MCF 10A (cell line): Measurements from ENCODE around the gene KCNJ10. TPM values are rescaled to one million over a fixed set of nuclear protein-coding genes. Genes with fewer than 3 reads are reported as not detected.
"Not testable (repeated sequence)": the region's sequence is repeated elsewhere in the genome, so short reads cannot be mapped to it uniquely, and the experiment has no call there.

Experiments used
- BruUV-seq: library from RNA; stranded (reverse); fragments of 400-500 nt; replicated peaks from 2 replicates; lab custom pipeline; 2021; lab: Mats Ljungman, UMichigan
- CTCF ChIA-PET: fragments of 300-600 bp; sonication (Branson Sonifier 250); formaldehyde crosslinking; extraction: SDS; loops from one replicate; lab custom pipeline; 2021; ENCODE audit warnings: antibody characterized with exemption, inconsistent platforms; lab: Yijun Ruan, JAX
- POLR2A ChIA-PET: fragments of 300-600, 350-650 bp; sonication (Branson Sonifier 250); formaldehyde crosslinking; extraction: SDS; loops from one replicate; lab custom pipeline; 2020; ENCODE audit warnings: antibody characterized with exemption, inconsistent platforms; lab: Yijun Ruan, JAX
- DNase-seq: peaks from one replicate; pipeline ENCODE4 v3.0.0-alpha.2; 2018; ENCODE audit not compliant: unreplicated experiment
- H3K27ac Mint-ChIP-seq: one replicate; pipeline ENCODE4 v1.8.0; 2022; ENCODE audit warnings: mild to moderate bottlenecking, low read depth, mixed read lengths; ENCODE audit not compliant: unreplicated experiment
- H3K27me3 Mint-ChIP-seq: one replicate; pipeline ENCODE4 v1.8.0; 2022; ENCODE audit warnings: mixed read lengths; ENCODE audit not compliant: insufficient read depth, unreplicated experiment
- H3K36me3 Mint-ChIP-seq: one replicate; pipeline ENCODE4 v1.8.0; 2022; ENCODE audit warnings: mild to moderate bottlenecking, moderate library complexity, mixed read lengths; ENCODE audit not compliant: insufficient read depth, unreplicated experiment
- H3K4me1 Mint-ChIP-seq: one replicate; pipeline ENCODE4 v1.8.0; 2022; ENCODE audit warnings: mixed read lengths; ENCODE audit not compliant: insufficient read depth, unreplicated experiment
- H3K4me3 Mint-ChIP-seq: one replicate; pipeline ENCODE4 v1.8.0; 2022; ENCODE audit warnings: mild to moderate bottlenecking, moderate library complexity, mixed read lengths; ENCODE audit not compliant: unreplicated experiment
- H3K9me3 Mint-ChIP-seq: one replicate; pipeline ENCODE4 v1.8.0; 2022; ENCODE audit warnings: mixed read lengths; ENCODE audit not compliant: unreplicated experiment
- intact Hi-C: fragments of 100-400 bp; cut with micrococcal nuclease; formaldehyde crosslinking; loops from 2 replicates; pipeline ENCODE4 v1.14.1; 2022
- total RNA-seq: library from RNA; stranded (reverse); gene quantifications from 2 replicates; pipeline ENCODE4 v1.2.3, GENCODE V29; 2022
- TF ChIP-seq, protein P1 (sequence below): fragments of 200-600 bp; IDR thresholded peaks from one replicate; pipeline ENCODE4 v1.8.0; 2022; ENCODE audit warnings: antibody characterized with exemption, mild to moderate bottlenecking; ENCODE audit not compliant: unreplicated experiment

The KCNJ10 gene
- total RNA-seq, 1 experiment from 2014 or later, result not detected

DNA sequence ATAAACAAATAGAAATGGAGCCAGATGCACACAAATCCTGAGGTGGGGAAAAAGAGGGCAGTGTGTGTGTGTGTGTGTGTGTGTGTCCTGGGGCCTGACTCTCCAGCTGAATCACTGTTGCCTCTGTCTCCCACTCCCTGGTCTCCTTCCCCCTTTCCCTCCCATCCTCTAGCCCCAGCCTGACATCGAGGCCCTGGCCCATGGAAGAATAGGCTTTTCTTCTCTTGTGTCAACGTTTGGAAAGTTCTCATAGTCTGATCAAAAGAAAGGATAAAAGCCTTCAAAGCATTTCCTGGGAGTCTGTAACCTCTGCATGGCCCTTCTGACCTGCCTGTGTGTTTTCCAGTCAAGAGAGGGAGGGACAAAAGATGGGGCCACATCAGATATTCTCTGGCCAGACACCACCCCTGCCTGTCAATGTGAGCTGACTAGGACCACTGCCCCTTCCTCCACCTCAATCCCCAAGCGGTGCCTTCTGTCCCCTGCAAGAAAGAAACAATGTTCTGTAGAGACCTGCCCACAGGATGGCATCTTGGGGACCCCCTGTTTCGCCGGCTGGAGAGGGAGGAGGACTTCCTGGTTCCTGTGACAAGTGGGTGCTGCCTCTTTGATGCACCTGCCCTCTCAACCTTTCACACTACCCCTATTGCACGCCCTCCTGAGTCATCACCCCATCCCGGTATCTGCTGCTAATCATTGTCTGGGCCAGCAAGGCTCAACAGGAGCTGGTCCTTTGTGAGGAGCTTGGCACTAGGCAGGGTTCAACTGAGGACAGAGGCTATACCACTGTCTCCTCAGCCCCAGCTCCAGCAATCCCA lies 16.2 kb downstream of the KCNJ10 start:
- POLR2A ChIA-PET, result interaction anchor here (0.5 to 1.0 kb wide), 2 partner anchors 21 to 106 kb away, joined by 3 read pairs; no protein-coding TSS in a partner anchor
- H3K9me3 Mint-ChIP-seq, result no peaks in the 10 kb centered on the region
- H3K4me3 Mint-ChIP-seq, result no peak overlapping the region
- DNase-seq, result no peak
- TF ChIP-seq, protein P1, sequence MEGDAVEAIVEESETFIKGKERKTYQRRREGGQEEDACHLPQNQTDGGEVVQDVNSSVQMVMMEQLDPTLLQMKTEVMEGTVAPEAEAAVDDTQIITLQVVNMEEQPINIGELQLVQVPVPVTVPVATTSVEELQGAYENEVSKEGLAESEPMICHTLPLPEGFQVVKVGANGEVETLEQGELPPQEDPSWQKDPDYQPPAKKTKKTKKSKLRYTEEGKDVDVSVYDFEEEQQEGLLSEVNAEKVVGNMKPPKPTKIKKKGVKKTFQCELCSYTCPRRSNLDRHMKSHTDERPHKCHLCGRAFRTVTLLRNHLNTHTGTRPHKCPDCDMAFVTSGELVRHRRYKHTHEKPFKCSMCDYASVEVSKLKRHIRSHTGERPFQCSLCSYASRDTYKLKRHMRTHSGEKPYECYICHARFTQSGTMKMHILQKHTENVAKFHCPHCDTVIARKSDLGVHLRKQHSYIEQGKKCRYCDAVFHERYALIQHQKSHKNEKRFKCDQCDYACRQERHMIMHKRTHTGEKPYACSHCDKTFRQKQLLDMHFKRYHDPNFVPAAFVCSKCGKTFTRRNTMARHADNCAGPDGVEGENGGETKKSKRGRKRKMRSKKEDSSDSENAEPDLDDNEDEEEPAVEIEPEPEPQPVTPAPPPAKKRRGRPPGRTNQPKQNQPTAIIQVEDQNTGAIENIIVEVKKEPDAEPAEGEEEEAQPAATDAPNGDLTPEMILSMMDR, result no peak
- no peak overlapping the region for H3K27ac Mint-ChIP-seq
- BruUV-seq, result no TSS peak
- H3K4me1 Mint-ChIP-seq, result peaks cover 6% of the 10 kb centered on the region
- H3K27me3 Mint-ChIP-seq, result peaks cover 96% of the 10 kb centered on the region
- intact Hi-C loops, result no loop called here
- H3K36me3 Mint-ChIP-seq, result peaks cover 6% of the 10 kb centered on the region
- CTCF ChIA-PET, result interaction anchor here (0.7 to 49.6 kb wide), 5 partner anchors 7 to 278 kb away, joined by 3 to 1546 read pairs (median 4); partner anchors contain the start of genes IGSF8, KCNJ10 and KCNJ9

DNA sequence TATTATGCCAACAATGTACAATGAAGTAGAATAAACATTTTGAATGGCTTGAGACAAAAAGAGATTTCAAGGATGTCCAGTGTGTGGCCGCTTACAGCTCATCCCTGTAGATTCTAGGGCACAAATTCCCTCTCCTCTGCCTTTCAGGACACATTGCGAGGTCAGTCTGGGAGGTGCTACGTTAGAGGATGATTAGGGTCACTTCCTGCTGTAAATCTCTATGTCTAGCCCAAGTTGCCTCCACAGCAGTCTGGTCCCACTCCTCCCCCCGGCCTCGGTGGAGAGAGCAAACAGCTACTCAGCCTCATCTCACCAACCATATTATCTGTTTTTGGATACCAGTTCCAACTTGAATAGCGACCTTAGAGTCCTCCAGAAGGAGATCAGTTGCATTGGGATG lies 17.0 kb downstream of the KCNJ10 start:
- no TSS peak for BruUV-seq
- H3K4me1 Mint-ChIP-seq, result peaks cover 10% of the 10 kb centered on the region
- H3K9me3 Mint-ChIP-seq, result no peaks in the 10 kb centered on the region
- intact Hi-C loops, result no loop called here
- CTCF ChIA-PET, result interaction anchor here (0.6 to 49.6 kb wide), 3 partner anchors 28 to 263 kb away, joined by 3 to 1546 read pairs (median 4); partner anchors contain the start of genes IGSF8, KCNJ10 and KCNJ9
- no peak for DNase-seq
- POLR2A ChIA-PET, result interaction anchor here (1.4 kb wide), 1 partner anchor 22 kb away, joined by 4 read pairs; no protein-coding TSS in a partner anchor
- TF ChIP-seq, protein P1, result no peak
- no peak overlapping the region for H3K4me3 Mint-ChIP-seq
- H3K36me3 Mint-ChIP-seq, result peaks cover 6% of the 10 kb centered on the region
- H3K27ac Mint-ChIP-seq, result no peak overlapping the region
- peaks cover 96% of the 10 kb centered on the region for H3K27me3 Mint-ChIP-seq

DNA sequence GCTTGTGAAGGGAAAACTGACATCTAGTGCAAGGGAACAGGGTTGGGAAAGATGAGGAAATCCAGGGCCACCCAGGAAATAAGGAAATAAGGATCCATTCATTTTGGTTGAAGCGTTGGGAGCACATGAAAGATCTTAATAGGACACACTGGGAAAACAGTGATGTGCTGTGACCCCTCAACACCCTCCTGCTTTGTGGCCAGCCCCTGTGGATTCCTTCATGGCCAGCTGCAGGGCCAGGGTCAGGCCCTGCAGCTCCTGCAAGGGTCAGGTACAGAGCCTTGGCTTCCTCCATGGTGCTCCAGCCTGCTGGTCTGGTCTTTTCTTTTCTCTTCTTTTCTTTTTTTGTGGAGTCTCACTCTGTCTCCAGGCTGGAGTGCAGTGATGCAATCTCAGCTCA lies 19.3 kb downstream of the KCNJ10 start:
- intact Hi-C loops, result no loop called here
- peaks cover 93% of the 10 kb centered on the region for H3K27me3 Mint-ChIP-seq
- ChIA-PET CTCF (interaction anchor here (0.6 to 49.6 kb wide), 9 partner anchors 9 to 1942 kb away, joined by 3 to 1546 read pairs (median 3); partner anchors contain the start of genes IGSF8, KCNJ10 and KCNJ9), POLR2A (interaction anchor here (0.6 to 1.4 kb wide), 3 partner anchors 18 to 27 kb away, joined by 3 to 7 read pairs (median 4); partner anchors contain the start of gene PIGM)
- no TSS peak for BruUV-seq
- no peak for DNase-seq
- H3K4me1 Mint-ChIP-seq, result peaks cover 18% of the 10 kb centered on the region
- H3K36me3 Mint-ChIP-seq, result peaks cover under 1% of the 10 kb centered on the region
- TF ChIP-seq, protein P1, result no peak
- no peaks in the 10 kb centered on the region for H3K9me3 Mint-ChIP-seq
- H3K4me3 Mint-ChIP-seq, result no peak overlapping the region
- no peak overlapping the region for H3K27ac Mint-ChIP-seq

DNA sequence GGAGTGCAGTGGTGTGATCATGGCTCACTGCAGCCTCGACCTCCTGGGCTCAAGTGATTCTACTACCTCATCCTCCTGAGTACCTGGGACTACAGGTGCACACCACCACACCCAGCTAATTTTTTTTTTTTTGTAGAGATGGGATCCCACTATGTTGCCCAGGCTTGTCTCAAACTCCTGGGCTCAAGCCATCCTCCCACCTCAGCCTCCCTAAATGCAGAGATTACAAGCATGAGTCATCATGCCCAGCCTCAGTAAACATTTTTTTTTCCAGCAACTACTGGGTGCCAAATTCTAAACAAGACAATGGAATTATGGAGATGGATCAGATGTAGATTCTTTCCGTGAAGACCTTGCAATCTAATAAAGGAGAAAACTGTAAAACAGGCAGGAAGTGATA lies 19.8 kb downstream of the KCNJ10 start:
- intact Hi-C loops, H3K36me3 Mint-ChIP-seq, BruUV-seq, H3K9me3 Mint-ChIP-seq, H3K4me3 Mint-ChIP-seq, H3K27ac Mint-ChIP-seq: not testable (repeated sequence)
- DNase-seq, result peak; percentile 43
- peaks cover 16% of the 10 kb centered on the region for H3K4me1 Mint-ChIP-seq
- ChIA-PET POLR2A (interaction anchor here (0.6 to 1.4 kb wide), 3 partner anchors 17 to 27 kb away, joined by 3 to 7 read pairs (median 4); partner anchors contain the start of gene PIGM), CTCF (interaction anchor here (0.6 to 49.6 kb wide), 7 partner anchors 9 to 1942 kb away, joined by 3 to 1546 read pairs (median 3); partner anchors contain the start of genes IGSF8, KCNJ10 and KCNJ9)
- peaks cover 93% of the 10 kb centered on the region for H3K27me3 Mint-ChIP-seq
